ENCODE measurements around the gene PRKN.

Gene PRKN

DNA sequence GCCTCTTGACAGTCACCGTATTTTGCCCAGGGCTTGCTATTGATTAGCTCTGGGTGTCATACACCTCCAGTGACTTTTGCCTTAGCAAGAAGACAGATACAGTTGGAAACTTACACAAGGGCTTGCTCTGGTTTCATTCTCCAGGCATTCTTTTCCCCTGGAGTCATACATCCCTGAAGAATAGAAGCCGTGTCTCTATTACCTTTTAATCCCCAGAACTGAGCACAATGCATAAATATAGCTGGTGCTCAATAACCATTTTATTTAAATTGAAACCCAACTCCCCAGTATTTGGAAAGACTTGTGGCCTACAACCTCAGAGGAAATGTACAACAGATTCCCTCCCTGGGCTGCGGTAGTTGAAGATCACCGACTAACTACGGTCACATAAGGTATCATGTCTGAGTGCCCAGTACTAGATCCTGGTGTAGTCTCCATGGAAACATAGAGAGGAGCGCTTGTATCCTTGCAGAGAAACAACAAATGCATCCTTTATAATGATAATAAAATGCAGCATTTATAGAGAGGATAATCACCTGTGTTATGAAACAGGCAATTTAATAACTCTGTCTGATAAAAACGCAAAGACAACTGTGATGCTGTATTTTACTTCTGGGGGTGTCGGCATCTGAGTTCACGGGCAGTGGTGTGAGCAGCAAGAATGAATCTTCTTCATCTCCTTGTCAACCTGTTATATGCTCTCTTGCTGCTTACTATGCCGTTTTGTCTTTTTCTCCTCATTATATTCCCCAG lies 1052.5 kb downstream of the PRKN start:
- TF ChIP-seq, protein P1, sequence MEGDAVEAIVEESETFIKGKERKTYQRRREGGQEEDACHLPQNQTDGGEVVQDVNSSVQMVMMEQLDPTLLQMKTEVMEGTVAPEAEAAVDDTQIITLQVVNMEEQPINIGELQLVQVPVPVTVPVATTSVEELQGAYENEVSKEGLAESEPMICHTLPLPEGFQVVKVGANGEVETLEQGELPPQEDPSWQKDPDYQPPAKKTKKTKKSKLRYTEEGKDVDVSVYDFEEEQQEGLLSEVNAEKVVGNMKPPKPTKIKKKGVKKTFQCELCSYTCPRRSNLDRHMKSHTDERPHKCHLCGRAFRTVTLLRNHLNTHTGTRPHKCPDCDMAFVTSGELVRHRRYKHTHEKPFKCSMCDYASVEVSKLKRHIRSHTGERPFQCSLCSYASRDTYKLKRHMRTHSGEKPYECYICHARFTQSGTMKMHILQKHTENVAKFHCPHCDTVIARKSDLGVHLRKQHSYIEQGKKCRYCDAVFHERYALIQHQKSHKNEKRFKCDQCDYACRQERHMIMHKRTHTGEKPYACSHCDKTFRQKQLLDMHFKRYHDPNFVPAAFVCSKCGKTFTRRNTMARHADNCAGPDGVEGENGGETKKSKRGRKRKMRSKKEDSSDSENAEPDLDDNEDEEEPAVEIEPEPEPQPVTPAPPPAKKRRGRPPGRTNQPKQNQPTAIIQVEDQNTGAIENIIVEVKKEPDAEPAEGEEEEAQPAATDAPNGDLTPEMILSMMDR (conservative IDR thresholded peaks at IDR 0.05): no peak
- H3K27ac ChIP-seq: no peak overlapping the region

- H3K27ac ChIP-seq: no peak overlapping the region
- TF ChIP-seq, protein P1 (conservative IDR thresholded peaks at IDR 0.05): no peak
Measured at GRCh38 chr6:161673026-161673425, 1054.5 kb downstream of the PRKN start.

GRCh38 chr6:161671117-161671516 lies 1056.4 kb downstream of the PRKN start:
- TF ChIP-seq, protein P1 (conservative IDR thresholded peaks at IDR 0.05): no peak
- no peak overlapping the region for H3K27ac ChIP-seq

GRCh38 chr6:161668665-161669064 lies 1058.9 kb downstream of the PRKN start:
- TF ChIP-seq, protein P1 (conservative IDR thresholded peaks at IDR 0.05): no peak
- H3K27ac ChIP-seq: no peak overlapping the region

GRCh38 chr6:161667957-161668356 lies 1059.6 kb downstream of the PRKN start:
- TF ChIP-seq, protein P1 (conservative IDR thresholded peaks at IDR 0.05): no peak
- no peak overlapping the region for H3K27ac ChIP-seq

- TF ChIP-seq, protein P1 (conservative IDR thresholded peaks at IDR 0.05): no peak
- no peak overlapping the region for H3K27ac ChIP-seq
Measured at GRCh38 chr6:161663682-161664081, 1063.9 kb downstream of the PRKN start.

DNA sequence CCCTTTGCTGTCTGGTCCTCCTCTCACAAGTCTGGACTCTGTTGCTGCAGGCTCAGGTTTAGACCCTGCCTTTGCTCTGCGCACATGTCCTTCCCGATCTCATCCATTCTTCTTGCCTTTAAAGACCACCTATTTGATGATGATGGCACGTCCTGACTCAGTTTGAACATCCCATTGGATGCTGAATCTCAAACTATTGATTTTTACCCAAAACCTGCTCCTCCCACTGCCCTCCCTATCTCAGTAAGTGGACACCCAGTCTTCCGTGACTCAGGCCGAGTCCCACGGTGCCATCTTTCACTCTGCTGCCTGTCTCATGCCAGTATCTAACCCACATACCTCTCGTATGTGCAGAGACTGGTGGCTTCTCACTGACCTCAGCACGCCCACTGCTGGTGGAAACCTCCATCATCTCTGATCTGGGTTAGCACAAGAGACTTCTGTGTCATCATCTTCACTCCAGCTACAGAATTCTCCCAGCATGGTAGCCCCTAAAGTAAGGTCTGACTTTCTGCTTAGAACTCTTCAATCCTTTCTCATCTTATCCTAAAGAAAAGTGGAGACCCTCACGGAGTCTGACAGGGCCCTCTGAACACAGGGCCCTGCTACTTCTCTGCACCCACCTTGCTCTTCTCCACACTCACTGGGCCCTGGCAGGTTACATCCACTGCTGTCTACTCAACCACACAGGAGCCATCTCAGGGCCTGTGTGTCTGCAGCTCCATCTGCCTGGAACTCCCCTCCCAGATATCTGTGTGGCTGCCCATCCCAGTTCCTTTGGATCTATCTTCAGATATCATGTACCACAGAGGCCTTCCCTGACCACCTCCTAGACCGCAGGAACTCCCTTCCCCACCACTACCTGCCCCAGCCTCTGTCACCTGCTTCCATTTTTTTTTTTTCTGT lies 1066.6 kb downstream of the PRKN start:
- H3K27ac ChIP-seq: no peak overlapping the region
- TF ChIP-seq, protein P1 (conservative IDR thresholded peaks at IDR 0.05): peak; percentile 38

All from VCaP (cell line).